H1 (cell line): ENCODE measurements around the gene CAT. TPM values are rescaled to one million over a fixed set of nuclear protein-coding genes. Genes with fewer than 3 reads are reported as not detected.

Experiments used
- CTCF ChIA-PET: fragments of 300-600 bp; sonication (Branson Sonifier 250); formaldehyde crosslinking; loops from one replicate; lab custom pipeline; 2021; ENCODE audit not compliant: partially characterized antibody; lab: Charles Lee
- POLR2A ChIA-PET: fragments of 300-600 bp; sonication (Branson Sonifier 250); formaldehyde crosslinking; loops from one replicate; lab custom pipeline; 2021; ENCODE audit warnings: inconsistent platforms; ENCODE audit not compliant: partially characterized antibody; lab: Charles Lee
- DNase-seq, 2 experiments: peaks; one replicate each; pipeline versions ENCODE4 v3.0.0 to v3.0.0-alpha.2; 2010 to 2022; ENCODE audit warnings: low spot score in 2 of 2, low read depth in 1 of 2, mixed read lengths in 1 of 2
- FAIRE-seq: peaks from 2 replicates; lab custom pipeline; 2011; peaks lifted over from hg19 to GRCh38; lab: Jason Lieb, UNC
- H2AFZ ChIP-seq: 2 replicates; pipeline ENCODE4 v1.8.1; 2012; ENCODE audit warnings: low read length, inconsistent platforms
- H2AK5ac ChIP-seq: 2 replicates; pipeline ENCODE4 v1.6.1; 2013; ENCODE audit warnings: low read depth, low read length
- H2BK120ac ChIP-seq: replicated peaks from 2 replicates; pipeline ENCODE3; 2013; ENCODE audit warnings: low read depth, low read length, inconsistent platforms
- H2BK12ac ChIP-seq: 2 replicates; pipeline ENCODE4 v1.6.1; 2013; ENCODE audit warnings: low read depth, low read length
- H2BK15ac ChIP-seq: 2 replicates; pipeline ENCODE4 v1.6.1; 2013; ENCODE audit warnings: low read length
- H2BK20ac ChIP-seq: 2 replicates; pipeline ENCODE4 v1.6.1; 2013; ENCODE audit warnings: low read length
- H2BK5ac ChIP-seq: 2 replicates; pipeline ENCODE4 v1.6.1; 2013; ENCODE audit warnings: low read depth, low read length
- H3K14ac ChIP-seq: 2 replicates; pipeline ENCODE4 v1.6.1; 2013; ENCODE audit warnings: inconsistent platforms; ENCODE audit not compliant: insufficient read length
- H3K18ac ChIP-seq: 2 replicates; pipeline ENCODE4 v1.6.1; 2013; ENCODE audit warnings: low read length; ENCODE audit errors: extremely low read depth
- H3K23ac ChIP-seq: 2 replicates; pipeline ENCODE4 v1.6.1; 2013; ENCODE audit warnings: inconsistent platforms; ENCODE audit not compliant: insufficient read length
- H3K23me2 ChIP-seq: 2 replicates; pipeline ENCODE4 v1.6.1; 2013; ENCODE audit warnings: low read depth, low read length
- H3K27ac ChIP-seq: 2 replicates; pipeline ENCODE4 v1.6.1; 2011; ENCODE audit warnings: low read depth, low read length, inconsistent platforms
- H3K27me3 ChIP-seq, 4 experiments: replicated peaks in 1 of 4; 1 replicate in 1 of 4; 2 replicates in 3 of 4; pipeline versions ENCODE4 v1.6.1 to v1.8.1; 2011 to 2013; ENCODE audit warnings: low read length in 3 of 4, mild to moderate bottlenecking in 3 of 4, inconsistent platforms in 2 of 4, mixed read lengths in 2 of 4, moderate library complexity in 1 of 4; ENCODE audit not compliant: control insufficient read depth in 3 of 4, insufficient read depth in 3 of 4; ENCODE audit errors: extremely low read depth in 1 of 4
- H3K36me3 ChIP-seq, 4 experiments: 2 replicates each; pipeline versions ENCODE4 v1.6.1 to v1.8.1; 2011 to 2013; ENCODE audit warnings: mild to moderate bottlenecking in 4 of 4, low read length in 3 of 4, moderate library complexity in 2 of 4, control low read depth in 1 of 4, inconsistent platforms in 1 of 4; ENCODE audit not compliant: insufficient read depth in 4 of 4, control insufficient read depth in 2 of 4
- H3K4ac ChIP-seq: replicated peaks from 2 replicates; pipeline ENCODE3; 2013; ENCODE audit warnings: low read length, low read depth, mixed read lengths, inconsistent platforms; ENCODE audit not compliant: insufficient read length
- H3K4me1 ChIP-seq, 4 experiments: replicated peaks in 1 of 4; 1 replicate in 1 of 4; 2 replicates in 3 of 4; pipeline versions ENCODE4 v1.6.1 to v1.8.1; 2011 to 2013; ENCODE audit warnings: low read length in 3 of 4, inconsistent platforms in 2 of 4, mixed read lengths in 1 of 4; ENCODE audit not compliant: insufficient read depth in 4 of 4, control insufficient read depth in 3 of 4
- H3K4me2 ChIP-seq, 2 experiments: 2 replicates each; pipeline versions ENCODE4 v1.6.1 to v1.8.1; 2011 to 2013; ENCODE audit warnings: low read depth in 2 of 2, low read length in 2 of 2, control low read depth in 1 of 2, inconsistent platforms in 1 of 2, mild to moderate bottlenecking in 1 of 2; ENCODE audit not compliant: insufficient read depth in 1 of 2
- H3K4me3 ChIP-seq, 4 experiments: fragments of 200-600, 300-600 bp in 1 of 4; sonication (generic), shearing (Covaris generic), sonication (Bioruptor Twin) in 1 of 4; 2 replicates each; pipeline versions ENCODE4 v1.5.1 to v1.8.1; 2011 to 2016; ENCODE audit warnings: low read length in 4 of 4, low read depth in 3 of 4, control low read depth in 2 of 4, inconsistent platforms in 2 of 4, mild to moderate bottlenecking in 2 of 4, mixed read lengths in 1 of 4, moderate library complexity in 1 of 4; ENCODE audit not compliant: insufficient read depth in 2 of 4; ENCODE audit errors: extremely low read depth in 1 of 4
- H3K56ac ChIP-seq: replicated peaks from 2 replicates; pipeline ENCODE3; 2013; ENCODE audit warnings: low read depth, mild to moderate bottlenecking, mixed read lengths, low read length, inconsistent platforms; ENCODE audit not compliant: insufficient read length
- H3K79me1 ChIP-seq: 2 replicates; pipeline ENCODE4 v1.6.1; 2013; ENCODE audit warnings: low read depth, low read length, control low read depth
- H3K79me2 ChIP-seq, 2 experiments: 2 replicates each; pipeline versions ENCODE4 v1.6.1 to v1.8.1; 2012 to 2013; ENCODE audit warnings: low read length in 2 of 2, mild to moderate bottlenecking in 2 of 2, inconsistent platforms in 1 of 2; ENCODE audit not compliant: insufficient read depth in 2 of 2, control insufficient read depth in 1 of 2
- H3K9ac ChIP-seq, 4 experiments: replicated peaks in 1 of 4; 1 replicate in 1 of 4; 2 replicates in 3 of 4; pipeline versions ENCODE4 v1.6.1 to v1.8.1; 2011 to 2013; ENCODE audit warnings: low read depth in 3 of 4, low read length in 3 of 4, control low read depth in 2 of 4, mild to moderate bottlenecking in 2 of 4, moderate library complexity in 2 of 4, inconsistent platforms in 1 of 4; ENCODE audit errors: extremely low read depth in 1 of 4
- H3K9me3 ChIP-seq, 2 experiments: 2 replicates each; pipeline versions ENCODE4 v1.6.1 to v1.8.1; 2012 to 2013; ENCODE audit warnings: mild to moderate bottlenecking in 2 of 2, moderate library complexity in 2 of 2, control low read depth in 1 of 2, inconsistent platforms in 1 of 2, low read depth in 1 of 2, low read length in 1 of 2, mixed read lengths in 1 of 2; ENCODE audit not compliant: insufficient read depth in 2 of 2
- H4K20me1 ChIP-seq, 2 experiments: replicated peaks in 1 of 2; 2 replicates each; pipeline versions ENCODE3 to v1.8.1; 2011 to 2013; ENCODE audit warnings: inconsistent platforms in 2 of 2, low read length in 2 of 2, mild to moderate bottlenecking in 1 of 2; ENCODE audit not compliant: insufficient read depth in 2 of 2, control insufficient read depth in 1 of 2
- H4K5ac ChIP-seq: 2 replicates; pipeline ENCODE4 v1.6.1; 2013; ENCODE audit warnings: low read length, low read depth, mixed read lengths, inconsistent platforms; ENCODE audit not compliant: insufficient read length
- H4K8ac ChIP-seq: 2 replicates; pipeline ENCODE4 v1.8.0; 2013; ENCODE audit warnings: mild to moderate bottlenecking, moderate library complexity, low read length, inconsistent platforms; ENCODE audit not compliant: insufficient read depth; ENCODE audit errors: extremely low read depth
- H4K91ac ChIP-seq: replicated peaks from 2 replicates; pipeline ENCODE3; 2013; ENCODE audit warnings: low read length, mixed read lengths, inconsistent platforms; ENCODE audit not compliant: insufficient read length
- ATF2 ChIP-seq: IDR thresholded peaks from 2 replicates; pipeline ENCODE4 v1.6.1; 2012; ENCODE audit warnings: low read length, inconsistent platforms
- E2F6 ChIP-seq: IDR thresholded peaks from 2 replicates; pipeline ENCODE4 v1.6.1; 2012; ENCODE audit warnings: inconsistent platforms
- EZH2 ChIP-seq: fragments of 200-600 bp; sonication (generic); IDR thresholded peaks from 2 replicates; pipeline ENCODE4 v1.7.1; 2012; ENCODE audit warnings: low read depth, mild to moderate bottlenecking, moderate library complexity, low read length, inconsistent platforms; ENCODE audit not compliant: severe bottlenecking
- KDM5A ChIP-seq: fragments of 200-600 bp; IDR thresholded peaks from 2 replicates; pipeline ENCODE4 v1.7.1; 2012; ENCODE audit warnings: mild to moderate bottlenecking, low read length, inconsistent platforms, mixed read lengths
- SRF ChIP-seq: IDR thresholded peaks from 2 replicates; pipeline ENCODE4 v1.6.1; 2011; ENCODE audit warnings: mild to moderate bottlenecking, low read depth, low read length, moderate library complexity
- ZNF274 ChIP-seq: IDR thresholded peaks from 2 replicates; pipeline ENCODE4 v1.7.0; 2012; ENCODE audit warnings: low read length, borderline replicate concordance; ENCODE audit errors: extremely low read depth
- WGBS, 2 experiments: shearing (Covaris generic) in 1 of 2; methylation state at CpG; one replicate each; pipeline versions ENCODE4 v1.1.6 to v1.1.7; 2013 to 2015; ENCODE audit warnings: low lambda C conversion rate in 2 of 2, mixed read lengths in 2 of 2, inconsistent platforms in 1 of 2, low coverage in 1 of 2, missing lambda C conversion rate in 1 of 2; ENCODE audit not compliant: insufficient replicate concordance in 2 of 2, insufficient coverage in 1 of 2, insufficient read length in 1 of 2; ENCODE audit errors: extremely low coverage in 1 of 2, missing lambda C conversion rate in 1 of 2; 5-methylcytosine and 5-hydroxymethylcytosine counted together
- polyA plus RNA-seq, 7 experiments: library from polyadenylated mRNA; depleted of rRNA in 3 of 7; stranded (reverse) in 5 of 7; unstranded in 2 of 7; fragments of >200 nt in 5 of 7; fragments of 200-250 nt in 2 of 7; gene quantifications; 1 replicate in 5 of 7; 2 replicates in 1 of 7; 4 replicates in 1 of 7; pipeline versions ENCODE4 v1.2.1 to v1.2.3, GENCODE V29; 2011 to 2013; ENCODE audit warnings: missing spikeins in 2 of 7, mixed read lengths in 2 of 7
- total RNA-seq: library from RNA; stranded (reverse); fragmentation: NEBNext Ultra II Directional; extraction: Animal tissue kit (Norgen Biotek cat#: 25700); gene quantifications from 2 replicates; pipeline ENCODE4 v1.2.1, GENCODE V29; 2021

The CAT gene
- total and polyA plus RNA-seq, 2 of the 8 experiments (the other 6 are each of a cell fraction or from before 2014, with no cell fraction given) = 9.6 to 15.0 TPM

GRCh38 chr11:34493926-34494595 lies 55.3 kb downstream of the CAT start:
- Histone ChIP-seq H2AK5ac (no peak overlapping the region), H3K23ac (no peak overlapping the region), H3K27me3 (no peaks in the 10 kb centered on the region), H3K79me2 (no peaks in the 10 kb centered on the region), H3K23me2 (no peaks in the 10 kb centered on the region), H3K4ac (no peak overlapping the region), H2BK12ac (no peak overlapping the region), H3K4me3 (no peak overlapping the region), H2BK5ac (no peak overlapping the region), H2BK20ac (no peak overlapping the region), H3K9ac (no peak overlapping the region), H3K14ac (no peak overlapping the region), H4K8ac (no peak overlapping the region), H3K56ac (no peak overlapping the region), H2AFZ (no peak overlapping the region), H3K36me3 (no peaks in the 10 kb centered on the region), H3K4me2 (no peak overlapping the region), H3K27ac (no peak overlapping the region), H3K18ac (no peak overlapping the region), H3K9me3 (no peaks in the 10 kb centered on the region), H4K91ac (no peak overlapping the region), H4K5ac (no peak overlapping the region), H3K4me1 (no peaks in the 10 kb centered on the region), H4K20me1 (no peaks in the 10 kb centered on the region), H3K79me1 (no peaks in the 10 kb centered on the region), H2BK15ac (no peak overlapping the region), H2BK120ac (no peak overlapping the region)
- FAIRE-seq (no peak), DNase-seq (no peak)
- CTCF ChIA-PET = interaction anchor here (0.6 to 3.1 kb wide), 9 partner anchors 8 to 705 kb away, joined by 3 to 20 read pairs (median 4); no protein-coding TSS in a partner anchor
- POLR2A ChIA-PET = no interaction called here
- WGBS, 2 experiments = 91% methylated on average over 4 of the region's 4 CpGs; no CpG with 5 or more reads in 1 of the 2 experiments
- TF ChIP-seq E2F6 (no peak), KDM5A (no peak), SRF (no peak), ZNF274 (no peak), EZH2 (no peak), ATF2 (no peak)
